ENCODE data around the gene JARID2.

GRCh38 chr6:15439410-15440025 lies 193.6 kb downstream of the JARID2 start:
- no peak for TF ChIP-seq ASH2L (IDR thresholded peaks at IDR 0.05; ENCODE audit: borderline replicate concordance, low read depth)
- TF ChIP-seq STAT3 (IDR thresholded peaks at IDR 0.05; ENCODE audit: low read depth, low read length), result no peak
- TF ChIP-seq CREM (IDR thresholded peaks at IDR 0.05; ENCODE audit: low read depth), result no peak
- no peak for TF ChIP-seq WRNIP1 (IDR thresholded peaks at IDR 0.05; ENCODE audit: borderline replicate concordance, low read depth, low read length)
- TF ChIP-seq CTCF (IDR thresholded peaks at IDR 0.05 in 2 of 3, conservative IDR thresholded peaks at IDR 0.05 in 1 of 3; ENCODE audit: control insufficient read depth in 2 of 3, extremely low read depth in 1 of 3, insufficient read depth in 1 of 3, low read depth in 3 of 3, low read length in 3 of 3), result no peak
- TF ChIP-seq KAT2A (conservative IDR thresholded peaks at IDR 0.05; ENCODE audit: control insufficient read depth, low read depth, low read length), result no peak
- TF ChIP-seq BCL11A (IDR thresholded peaks at IDR 0.05; ENCODE audit: low read depth, low read length), result no peak
- no peak for TF ChIP-seq REST (IDR thresholded peaks at IDR 0.05; ENCODE audit: low read depth, low read length)
- no peak for TF ChIP-seq RAD21 (IDR thresholded peaks at IDR 0.05; ENCODE audit: insufficient read depth, low read depth, low read length)
- no peak for TF ChIP-seq ZNF24 (IDR thresholded peaks at IDR 0.05)
- no peak for TF ChIP-seq POLR2A (IDR thresholded peaks at IDR 0.05; ENCODE audit: low read depth, low read length)
- no peak for TF ChIP-seq HCFC1 (IDR thresholded peaks at IDR 0.05; ENCODE audit: low read length)
